K562 (cell line): ENCODE measurements around the gene YIF1A. TPM values are rescaled to one million over a fixed set of nuclear protein-coding genes. Genes with fewer than 3 reads are reported as not detected.

Experiments used
- GTF2F1 ChIP-seq: IDR thresholded peaks from 2 replicates; pipeline ENCODE4 v1.6.1; 2011; ENCODE audit warnings: low read depth, low read length, improper control_type of control experiment
- MYC ChIP-seq, 2 experiments: fragments of 250-450 bp in 1 of 2; sonication (Bioruptor Pico) in 1 of 2; IDR thresholded peaks; 2 replicates each; pipeline versions ENCODE4 v1.5.1 to v1.6.1; 2012 to 2021; ENCODE audit warnings: low read depth in 2 of 2, borderline replicate concordance in 1 of 2, improper control_type of control experiment in 1 of 2, low read length in 1 of 2, mild to moderate bottlenecking in 1 of 2, moderate library complexity in 1 of 2
- PCBP1 ChIP-seq: fragments of 200-400 bp; formaldehyde crosslinking; IDR thresholded peaks from 2 replicates; pipeline ENCODE4 v1.6.1; 2018; ENCODE audit warnings: mild to moderate bottlenecking, low read depth, low read length; ENCODE audit not compliant: poor library complexity, severe bottlenecking
- PHF8 ChIP-seq: fragments of 200-600 bp; sonication (generic); IDR thresholded peaks from 2 replicates; pipeline ENCODE4 v1.6.1; 2012; ENCODE audit warnings: mixed run types, mild to moderate bottlenecking, inconsistent platforms, low read length, moderate library complexity, borderline replicate concordance
- POLR2G ChIP-seq: fragments of 200-400 bp; formaldehyde crosslinking; IDR thresholded peaks from 2 replicates; pipeline ENCODE4 v1.6.1; 2017; ENCODE audit warnings: low read depth, mild to moderate bottlenecking, antibody characterized with exemption, low read length, moderate library complexity
- SMAD2 ChIP-seq: fragments of 150-350 bp; IDR thresholded peaks from 2 replicates; pipeline ENCODE4 v1.6.1; 2014; ENCODE audit warnings: low read depth, mild to moderate bottlenecking, low read length
- ZFP30 ChIP-seq: fragments of 250-450 bp; sonication (Bioruptor Pico); IDR thresholded peaks from 2 replicates; pipeline ENCODE4 v1.8.0; 2022; ENCODE audit warnings: moderate library complexity, mild to moderate bottlenecking, inconsistent platforms, borderline replicate concordance
- ZNF239 ChIP-seq: fragments of 250-450 bp; sonication (Bioruptor Pico); IDR thresholded peaks from 2 replicates; pipeline ENCODE4 v1.4.0; 2020; ENCODE audit warnings: mild to moderate bottlenecking
- polyA plus RNA-seq, 8 experiments: library from polyadenylated mRNA; depleted of rRNA in 4 of 8; stranded (reverse) in 5 of 8; unstranded in 3 of 8; fragments of >200 nt; fragmentation: Nextera tagmentation in 2 of 8; fragmentation: Illumina TruSeq in 1 of 8; extraction: Ambion mirVana in 2 of 8; extraction: Trizol in 1 of 8; gene quantifications; 2 replicates each; pipeline versions ENCODE4 v1.2.1 to v1.2.3, GENCODE V29; 2011 to 2014; ENCODE audit warnings: inconsistent platforms in 1 of 8, missing spikeins in 1 of 8
- total RNA-seq, 7 experiments: library from RNA; depleted of rRNA in 6 of 7; stranded (reverse); fragments of >200 nt in 6 of 7; fragmentation: Illumina TruSeq in 2 of 7; extraction: Trizol in 2 of 7; gene quantifications; 2 replicates each; pipeline versions ENCODE4 v1.2.1 to v1.2.3, GENCODE V29; 2011 to 2021; ENCODE audit warnings: low replicate concordance in 1 of 7
- TF ChIP-seq, protein P1 (sequence below): fragments of 250-450 bp; sonication (Bioruptor Pico); IDR thresholded peaks from 2 replicates; pipeline ENCODE4 v1.5.1; 2021; ENCODE audit warnings: mild to moderate bottlenecking
- TF ChIP-seq, protein P2 (sequence below), 2 experiments: fragments of 200-800 bp in 1 of 2; sonication (Bioruptor generic) in 1 of 2; sonication (generic) in 1 of 2; formaldehyde crosslinking in 1 of 2; IDR thresholded peaks in 1 of 2; conservative IDR thresholded peaks in 1 of 2; 2 replicates each; pipeline versions ENCODE4 v1.5.0 to v1.6.1; 2016 to 2020; ENCODE audit warnings: missing compliant biosample characterization in 1 of 2, missing genetic modification characterization in 1 of 2, missing genetic modification reagents in 1 of 2
- TF ChIP-seq, protein P3 (sequence below), 3 experiments: IDR thresholded peaks in 2 of 3; conservative IDR thresholded peaks in 1 of 3; 2 replicates each; pipeline ENCODE4 v1.5.1; 2011 to 2012; ENCODE audit warnings: low read length in 3 of 3, mild to moderate bottlenecking in 3 of 3, control low read depth in 2 of 3, improper control_type of control experiment in 1 of 3, inconsistent platforms in 1 of 3, low read depth in 1 of 3, mixed read lengths in 1 of 3, moderate library complexity in 1 of 3; ENCODE audit not compliant: insufficient read depth in 2 of 3
- TF ChIP-seq, protein P4 (sequence below): sonication (generic); formaldehyde crosslinking; IDR thresholded peaks from 2 replicates; pipeline ENCODE4 v1.8.0; 2022; ENCODE audit warnings: missing genetic modification reagents, mild to moderate bottlenecking, moderate library complexity, borderline replicate concordance
- TF ChIP-seq, protein P5 (sequence below): fragments of 250-450 bp; sonication (Bioruptor Pico); IDR thresholded peaks from 2 replicates; pipeline ENCODE4 v1.9.0; 2021; ENCODE audit warnings: mild to moderate bottlenecking
- TF ChIP-seq, protein P6 (sequence below): sonication (generic); formaldehyde crosslinking; IDR thresholded peaks from 2 replicates; pipeline ENCODE4 v1.8.0; 2022; ENCODE audit warnings: mild to moderate bottlenecking, missing genetic modification reagents, borderline replicate concordance

YIF1A gene
- total and polyA plus RNA-seq, 9 of the 15 experiments (the other 6 are each of a cell fraction or from before 2014, with no cell fraction given): 8.6 to 121 (median 77.2) TPM

DNA sequence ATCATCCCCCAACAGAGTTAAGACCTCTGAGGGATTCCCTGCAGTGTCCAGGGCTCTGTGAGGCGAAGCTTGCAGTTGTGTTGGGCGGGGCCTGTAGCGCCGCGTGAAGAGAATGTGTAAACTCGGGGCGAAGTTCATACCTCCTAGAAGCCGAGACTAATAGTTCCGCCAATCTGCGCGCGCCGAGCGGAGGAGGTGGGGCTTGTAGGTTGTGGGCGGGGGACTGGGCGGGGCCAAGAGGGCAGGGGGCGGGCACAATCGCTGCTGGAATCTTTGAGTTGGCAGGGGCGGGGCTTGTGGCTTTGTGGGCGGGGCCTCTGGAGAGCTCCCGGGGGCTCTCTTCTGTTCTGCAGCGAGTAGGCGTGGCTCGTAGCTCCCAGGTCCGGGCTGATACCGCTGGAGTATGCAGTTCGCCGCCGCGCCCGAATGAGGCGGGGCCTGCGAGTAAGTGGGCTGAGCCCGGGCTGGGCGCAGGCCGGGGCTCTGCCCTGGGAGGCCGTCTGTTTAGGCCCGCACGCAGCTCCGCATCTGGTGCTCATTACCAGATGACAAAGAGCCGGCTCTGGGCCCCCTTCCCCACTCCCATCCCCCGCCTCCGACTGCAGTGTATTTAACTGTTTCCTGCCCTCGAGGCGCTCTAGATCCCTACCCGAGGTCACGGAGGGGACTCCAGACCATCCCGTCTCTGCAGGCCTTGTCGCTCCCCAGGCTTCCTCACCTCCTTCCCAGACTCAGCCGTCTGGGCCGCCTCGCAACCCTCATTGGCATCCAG, 23.8 kb upstream of the YIF1A start (continued):
- TF ChIP-seq, protein P1, sequence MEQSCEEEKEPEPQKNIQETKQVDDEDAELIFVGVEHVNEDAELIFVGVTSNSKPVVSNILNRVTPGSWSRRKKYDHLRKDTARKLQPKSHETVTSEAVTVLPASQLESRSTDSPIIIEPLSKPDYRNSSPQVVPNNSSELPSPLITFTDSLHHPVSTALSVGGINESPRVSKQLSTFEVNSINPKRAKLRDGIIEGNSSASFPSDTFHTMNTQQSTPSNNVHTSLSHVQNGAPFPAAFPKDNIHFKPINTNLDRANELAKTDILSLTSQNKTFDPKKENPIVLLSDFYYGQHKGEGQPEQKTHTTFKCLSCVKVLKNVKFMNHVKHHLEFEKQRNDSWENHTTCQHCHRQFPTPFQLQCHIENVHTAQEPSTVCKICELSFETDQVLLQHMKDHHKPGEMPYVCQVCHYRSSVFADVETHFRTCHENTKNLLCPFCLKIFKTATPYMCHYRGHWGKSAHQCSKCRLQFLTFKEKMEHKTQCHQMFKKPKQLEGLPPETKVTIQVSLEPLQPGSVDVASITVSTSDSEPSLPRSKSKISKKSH (CRISPR knock-in tag): no peak
- no peak for TF ChIP-seq GTF2F1
- TF ChIP-seq ZFP30: no peak
- TF ChIP-seq, protein P2, sequence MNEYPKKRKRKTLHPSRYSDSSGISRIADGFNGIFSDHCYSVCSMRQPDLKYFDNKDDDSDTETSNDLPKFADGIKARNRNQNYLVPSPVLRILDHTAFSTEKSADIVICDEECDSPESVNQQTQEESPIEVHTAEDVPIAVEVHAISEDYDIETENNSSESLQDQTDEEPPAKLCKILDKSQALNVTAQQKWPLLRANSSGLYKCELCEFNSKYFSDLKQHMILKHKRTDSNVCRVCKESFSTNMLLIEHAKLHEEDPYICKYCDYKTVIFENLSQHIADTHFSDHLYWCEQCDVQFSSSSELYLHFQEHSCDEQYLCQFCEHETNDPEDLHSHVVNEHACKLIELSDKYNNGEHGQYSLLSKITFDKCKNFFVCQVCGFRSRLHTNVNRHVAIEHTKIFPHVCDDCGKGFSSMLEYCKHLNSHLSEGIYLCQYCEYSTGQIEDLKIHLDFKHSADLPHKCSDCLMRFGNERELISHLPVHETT (CRISPR knock-in tag; conservative IDR thresholded peaks at IDR 0.05 in 1 of 2, IDR thresholded peaks at IDR 0.05 in 1 of 2): no peak
- TF ChIP-seq, protein P3, sequence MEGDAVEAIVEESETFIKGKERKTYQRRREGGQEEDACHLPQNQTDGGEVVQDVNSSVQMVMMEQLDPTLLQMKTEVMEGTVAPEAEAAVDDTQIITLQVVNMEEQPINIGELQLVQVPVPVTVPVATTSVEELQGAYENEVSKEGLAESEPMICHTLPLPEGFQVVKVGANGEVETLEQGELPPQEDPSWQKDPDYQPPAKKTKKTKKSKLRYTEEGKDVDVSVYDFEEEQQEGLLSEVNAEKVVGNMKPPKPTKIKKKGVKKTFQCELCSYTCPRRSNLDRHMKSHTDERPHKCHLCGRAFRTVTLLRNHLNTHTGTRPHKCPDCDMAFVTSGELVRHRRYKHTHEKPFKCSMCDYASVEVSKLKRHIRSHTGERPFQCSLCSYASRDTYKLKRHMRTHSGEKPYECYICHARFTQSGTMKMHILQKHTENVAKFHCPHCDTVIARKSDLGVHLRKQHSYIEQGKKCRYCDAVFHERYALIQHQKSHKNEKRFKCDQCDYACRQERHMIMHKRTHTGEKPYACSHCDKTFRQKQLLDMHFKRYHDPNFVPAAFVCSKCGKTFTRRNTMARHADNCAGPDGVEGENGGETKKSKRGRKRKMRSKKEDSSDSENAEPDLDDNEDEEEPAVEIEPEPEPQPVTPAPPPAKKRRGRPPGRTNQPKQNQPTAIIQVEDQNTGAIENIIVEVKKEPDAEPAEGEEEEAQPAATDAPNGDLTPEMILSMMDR (IDR thresholded peaks at IDR 0.05 in 2 of 3, conservative IDR thresholded peaks at IDR 0.05 in 1 of 3; ENCODE audit: insufficient read depth in 2 of 3, low read depth in 1 of 3, low read length in 3 of 3): 0 out of 6 replicates have a peak, but pooled peaks of 1 of the 3 experiments have one; percentile 2
- TF ChIP-seq POLR2G: peak; percentile 67
- TF ChIP-seq, protein P4, sequence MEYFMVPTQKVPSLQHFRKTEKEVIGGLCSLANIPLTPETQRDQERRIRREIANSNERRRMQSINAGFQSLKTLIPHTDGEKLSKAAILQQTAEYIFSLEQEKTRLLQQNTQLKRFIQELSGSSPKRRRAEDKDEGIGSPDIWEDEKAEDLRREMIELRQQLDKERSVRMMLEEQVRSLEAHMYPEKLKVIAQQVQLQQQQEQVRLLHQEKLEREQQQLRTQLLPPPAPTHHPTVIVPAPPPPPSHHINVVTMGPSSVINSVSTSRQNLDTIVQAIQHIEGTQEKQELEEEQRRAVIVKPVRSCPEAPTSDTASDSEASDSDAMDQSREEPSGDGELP (CRISPR knock-in tag): peak; percentile 1; the same call in 1 of the 2 replicates
- TF ChIP-seq, protein P5, sequence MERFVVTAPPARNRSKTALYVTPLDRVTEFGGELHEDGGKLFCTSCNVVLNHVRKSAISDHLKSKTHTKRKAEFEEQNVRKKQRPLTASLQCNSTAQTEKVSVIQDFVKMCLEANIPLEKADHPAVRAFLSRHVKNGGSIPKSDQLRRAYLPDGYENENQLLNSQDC (CRISPR knock-in tag): no peak
- no peak for TF ChIP-seq SMAD2
- TF ChIP-seq, protein P6, sequence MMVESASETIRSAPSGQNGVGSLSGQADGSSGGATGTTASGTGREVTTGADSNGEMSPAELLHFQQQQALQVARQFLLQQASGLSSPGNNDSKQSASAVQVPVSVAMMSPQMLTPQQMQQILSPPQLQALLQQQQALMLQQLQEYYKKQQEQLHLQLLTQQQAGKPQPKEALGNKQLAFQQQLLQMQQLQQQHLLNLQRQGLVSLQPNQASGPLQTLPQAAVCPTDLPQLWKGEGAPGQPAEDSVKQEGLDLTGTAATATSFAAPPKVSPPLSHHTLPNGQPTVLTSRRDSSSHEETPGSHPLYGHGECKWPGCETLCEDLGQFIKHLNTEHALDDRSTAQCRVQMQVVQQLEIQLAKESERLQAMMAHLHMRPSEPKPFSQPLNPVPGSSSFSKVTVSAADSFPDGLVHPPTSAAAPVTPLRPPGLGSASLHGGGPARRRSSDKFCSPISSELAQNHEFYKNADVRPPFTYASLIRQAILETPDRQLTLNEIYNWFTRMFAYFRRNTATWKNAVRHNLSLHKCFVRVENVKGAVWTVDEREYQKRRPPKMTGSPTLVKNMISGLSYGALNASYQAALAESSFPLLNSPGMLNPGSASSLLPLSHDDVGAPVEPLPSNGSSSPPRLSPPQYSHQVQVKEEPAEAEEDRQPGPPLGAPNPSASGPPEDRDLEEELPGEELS: no peak
- no peak for TF ChIP-seq ZNF239 (CRISPR knock-in tag)
- TF ChIP-seq MYC (IDR thresholded peaks at IDR 0.05; ENCODE audit: low read depth, low read length): peak; percentile 10; the same call in 1 of the 2 replicates
- TF ChIP-seq MYC (CRISPR knock-in tag; IDR thresholded peaks at IDR 0.05; ENCODE audit: borderline replicate concordance, low read depth): no peak
- TF ChIP-seq PHF8: peak; percentile 35; the same call in 1 of the 2 replicates
- TF ChIP-seq PCBP1: peak; percentile 8
